Middle frontal gyrus (tissue), 1 donor: ENCODE measurements around the gene RANBP17.

Experiments used
- DNase-seq: peaks from one replicate; pipeline ENCODE4 v3.0.0-alpha.2; 2015; ENCODE audit warnings: low spot score; ENCODE audit errors: extremely low spot score

The RANBP17 gene

DNA sequence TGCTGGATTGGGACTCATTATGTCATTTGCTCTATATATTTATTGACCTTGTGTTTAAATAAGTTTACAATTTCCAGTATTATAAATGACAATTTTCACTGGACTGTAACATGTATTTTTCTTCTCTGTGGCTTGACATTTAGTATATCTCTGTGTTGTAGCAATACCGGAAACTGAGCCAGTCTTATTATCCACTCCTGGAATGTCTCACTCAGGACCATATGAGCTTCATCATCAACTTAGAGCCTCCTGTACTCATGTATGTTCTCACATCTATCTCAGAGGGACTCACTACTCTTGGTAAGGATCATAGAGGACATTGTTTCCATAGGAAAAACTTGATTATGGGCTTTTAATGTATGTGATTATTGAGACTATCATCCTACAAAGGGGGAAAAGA is 380.7 kb downstream of the RANBP17 start:
- DNase-seq = no peak

DNA sequence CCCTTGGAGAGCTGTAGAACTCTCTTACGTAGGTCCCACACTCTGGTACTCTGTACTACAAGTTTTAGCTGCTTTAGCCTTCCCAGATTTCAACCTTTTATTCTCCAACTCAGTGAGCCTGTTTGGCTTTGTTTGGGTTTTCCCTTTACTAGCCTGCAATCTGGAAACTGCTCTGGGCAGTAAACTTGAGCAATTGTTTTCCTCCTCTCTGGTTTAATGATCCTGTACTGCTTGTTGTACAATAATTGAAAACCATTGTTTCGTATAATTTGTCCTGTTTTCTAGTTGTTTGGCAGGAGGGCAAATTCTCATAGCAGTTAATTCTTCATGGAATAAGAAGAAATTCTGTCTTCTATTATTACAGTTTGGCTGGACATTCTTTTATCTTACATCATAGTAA is 384.4 kb downstream of the RANBP17 start:
- no peak for DNase-seq

DNA sequence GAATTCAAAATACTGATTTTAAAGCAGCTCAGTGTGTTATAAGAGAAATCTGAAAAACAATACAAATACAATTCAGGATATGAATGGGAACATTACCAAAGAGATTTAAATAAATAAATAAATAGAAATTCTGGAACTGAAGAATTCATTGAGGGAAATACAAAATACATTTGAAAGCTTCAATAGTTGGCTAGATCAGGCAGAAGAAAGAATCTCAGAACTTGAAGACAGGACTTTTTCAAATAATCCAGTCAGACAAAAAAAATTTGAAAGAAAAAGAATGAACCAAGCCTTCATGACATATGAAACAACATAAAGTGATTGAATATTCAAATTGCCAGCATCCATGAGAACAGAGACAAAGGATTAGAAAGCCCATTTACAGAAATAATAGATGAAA is 387.6 kb downstream of the RANBP17 start:
- DNase-seq = no peak

- DNase-seq = no peak
These were observed 388.9 kb downstream of the RANBP17 start for GRCh38 chr5:171250738-171251137.

GRCh38 chr5:171251519-171251918 is 389.7 kb downstream of the RANBP17 start:
- DNase-seq = no peak

GRCh38 chr5:171252674-171253073 is 390.9 kb downstream of the RANBP17 start:
- DNase-seq = no peak

DNA sequence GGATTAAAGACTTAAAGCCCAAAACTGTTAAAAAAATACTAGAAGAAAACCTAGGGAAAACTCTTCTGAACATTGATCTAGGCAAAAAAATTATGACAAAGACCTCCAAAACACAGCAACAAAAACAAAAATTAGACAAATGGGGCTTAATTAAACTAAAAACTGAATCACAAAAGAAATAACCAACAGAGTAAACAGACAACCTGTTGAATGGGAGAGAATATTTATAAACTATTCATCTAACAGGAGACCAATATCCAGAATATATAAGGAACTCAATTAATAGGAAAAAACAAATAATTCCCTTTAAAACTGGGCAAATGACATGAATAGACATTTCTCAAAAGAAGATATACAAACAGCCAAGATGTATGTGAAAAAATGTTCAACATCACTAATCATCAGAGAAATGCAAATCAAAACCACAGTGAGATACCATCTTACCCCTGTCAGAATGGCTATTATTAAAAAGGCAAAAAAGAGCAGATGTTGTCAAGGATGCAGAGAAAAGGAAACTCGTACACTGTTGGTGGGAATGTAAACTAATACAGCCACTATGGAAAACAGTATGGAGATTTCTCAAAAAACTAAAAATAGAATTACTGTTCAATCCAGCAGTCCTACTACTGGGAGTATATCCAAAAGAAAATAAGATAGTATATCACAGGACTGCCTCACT is 397.1 kb downstream of the RANBP17 start:
- no peak for DNase-seq

DNA sequence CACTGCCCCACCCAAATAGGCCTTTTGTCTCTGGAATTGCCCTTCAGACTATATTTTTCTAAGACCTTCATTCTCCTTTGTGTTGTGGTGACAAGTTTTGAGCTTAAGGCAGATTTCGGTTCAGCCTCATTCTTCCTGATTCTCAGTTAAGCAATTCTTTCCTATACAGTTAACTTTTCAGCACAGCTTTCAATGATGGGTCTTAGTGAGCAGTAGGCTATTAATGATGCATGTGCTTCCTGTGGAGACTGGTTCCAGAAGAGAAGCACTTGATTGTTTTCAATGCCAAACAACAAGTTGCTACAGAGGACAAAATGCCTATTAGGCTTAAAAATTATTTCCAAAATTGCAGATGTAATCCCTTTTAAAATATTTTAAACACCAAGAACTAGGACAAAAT is 399.5 kb downstream of the RANBP17 start:
- no peak for DNase-seq

DNA sequence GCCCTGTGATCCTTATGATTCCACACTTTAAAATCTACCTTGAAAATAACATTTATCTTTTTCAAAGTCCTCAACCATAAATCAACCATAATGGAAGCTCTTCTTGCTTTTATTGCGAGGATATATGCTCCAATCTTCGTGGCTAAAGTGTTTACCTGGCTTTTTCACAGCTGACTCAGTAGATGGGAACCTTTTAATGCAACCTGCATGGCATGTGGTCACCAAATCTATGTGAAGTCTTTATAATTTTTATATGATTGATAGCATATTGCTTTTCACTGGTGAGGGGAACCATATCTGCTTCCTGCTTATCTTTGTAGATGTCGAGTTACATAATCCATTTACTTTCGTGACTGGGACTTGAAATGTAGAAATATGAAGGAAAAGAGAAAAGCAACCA is 400.1 kb downstream of the RANBP17 start:
- DNase-seq = no peak

DNA sequence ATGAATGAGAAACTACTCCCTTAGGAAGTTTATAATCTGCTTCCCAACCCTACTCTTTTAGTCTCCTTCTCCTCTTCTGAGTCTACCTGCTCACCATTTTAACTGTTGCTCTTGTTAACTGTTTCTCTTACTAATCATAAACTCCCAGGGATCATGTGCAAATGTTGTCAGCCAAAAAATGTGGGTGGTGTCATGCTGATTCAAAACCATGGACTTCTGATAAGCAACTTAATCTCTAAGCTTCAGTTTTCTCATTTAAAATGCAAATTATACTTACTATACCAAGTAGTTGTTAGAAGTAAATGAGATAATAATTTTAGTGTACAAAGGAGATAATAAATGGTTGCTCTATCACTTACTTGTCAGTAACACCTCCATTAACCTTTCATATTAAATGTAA is 401.4 kb downstream of the RANBP17 start:
- DNase-seq = no peak

GRCh38 chr5:171264843-171265242 is 403.0 kb downstream of the RANBP17 start:
- no peak for DNase-seq

- no peak for DNase-seq
These were observed 407.1 kb downstream of the RANBP17 start for GRCh38 chr5:171268700-171269620.

GRCh38 chr5:171269717-171270116 is 407.9 kb downstream of the RANBP17 start:
- no peak for DNase-seq

- no peak for DNase-seq
These were observed 408.3 kb downstream of the RANBP17 start for GRCh38 chr5:171270136-171270535.

DNA sequence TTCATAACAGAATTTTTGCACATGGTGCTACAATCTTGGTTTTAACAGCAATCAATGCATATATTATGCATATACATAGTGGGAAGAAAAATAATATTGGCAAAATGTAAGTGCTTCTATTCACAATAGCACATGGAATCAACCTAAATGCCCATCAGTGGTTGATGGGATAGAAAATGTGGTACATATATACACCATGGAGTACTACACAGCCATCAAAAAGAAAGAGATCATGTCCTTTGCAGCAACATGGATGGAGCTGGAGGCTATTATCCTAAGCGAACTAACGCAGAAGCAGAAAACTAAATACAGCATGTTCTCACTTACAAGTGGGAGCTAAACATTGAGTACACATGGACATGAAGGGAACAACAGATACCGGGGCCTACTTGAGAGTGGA is 410.0 kb downstream of the RANBP17 start:
- DNase-seq = no peak

GRCh38 chr5:171272996-171273970 is 411.5 kb downstream of the RANBP17 start:
- DNase-seq = no peak

GRCh38 chr5:171275841-171276544 is 414.2 kb downstream of the RANBP17 start:
- DNase-seq = no peak

DNA sequence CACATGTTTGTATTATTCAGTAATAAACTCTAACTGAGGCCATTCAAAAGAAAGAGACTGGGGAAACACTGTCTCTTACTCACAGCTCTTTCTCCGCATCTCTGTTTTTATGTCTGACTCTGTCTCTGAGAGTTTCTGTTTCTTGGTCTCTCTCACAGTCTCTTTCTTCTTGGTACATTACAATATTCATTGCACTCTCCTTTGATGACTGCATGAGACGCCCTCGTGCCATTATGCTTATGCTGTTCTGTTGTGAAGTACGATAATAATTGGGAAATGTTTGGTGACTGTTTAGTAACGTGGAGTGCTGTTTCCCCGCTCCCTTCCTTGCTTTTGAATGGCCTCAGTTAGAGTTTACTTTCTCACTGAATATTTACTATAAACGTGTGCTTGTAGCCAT is 421.9 kb downstream of the RANBP17 start:
- no peak for DNase-seq

DNA sequence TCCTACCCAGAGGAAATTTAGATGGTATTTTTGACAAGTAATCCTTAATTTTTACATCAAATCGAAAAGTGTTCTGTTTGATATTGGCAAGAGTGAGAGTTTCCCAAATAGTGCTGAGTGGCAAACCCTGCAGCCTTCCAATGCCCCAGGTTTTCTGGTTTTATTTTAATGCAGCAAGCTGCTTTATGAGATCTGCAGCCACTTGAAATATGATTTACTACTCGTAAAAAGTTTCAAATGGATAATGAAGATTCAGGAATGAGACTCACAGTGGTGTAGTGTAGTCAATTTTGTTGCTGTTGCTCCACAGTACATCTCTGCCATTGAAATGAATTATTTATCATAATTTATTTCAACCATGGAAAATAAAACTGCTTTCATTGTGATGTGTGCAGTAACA is 423.6 kb downstream of the RANBP17 start:
- no peak for DNase-seq

- no peak for DNase-seq
These were observed 426.2 kb downstream of the RANBP17 start for GRCh38 chr5:171288066-171288465.

DNA sequence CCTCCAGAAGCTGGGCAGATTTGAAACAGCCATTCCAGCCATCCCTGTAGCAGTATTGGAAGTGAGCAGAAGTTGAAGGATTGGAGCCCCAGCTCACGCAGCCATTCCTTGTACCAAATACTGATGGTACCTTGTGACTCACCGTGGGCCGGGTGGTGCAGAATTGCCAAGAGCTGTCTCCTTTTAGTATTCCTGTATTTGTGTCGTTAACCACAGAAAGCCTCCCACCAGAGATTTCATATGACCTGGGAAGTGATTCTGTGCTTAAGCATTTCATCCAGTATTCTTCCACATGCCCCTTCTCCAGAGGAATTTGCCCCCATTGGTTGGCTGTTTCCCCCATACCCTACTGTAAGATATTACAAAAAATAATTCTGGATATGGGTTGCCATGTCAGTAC is 429.6 kb downstream of the RANBP17 start:
- DNase-seq = no peak
